GM12801 (cell line): ENCODE data around the gene NUP214.

Experiments
- TF ChIP-seq, protein P1 (sequence below): IDR thresholded peaks from one replicate; pipeline ENCODE4 v1.5.1; 2011; ENCODE audit warnings: control low read depth; ENCODE audit not compliant: insufficient read length; ENCODE audit errors: extremely low read depth

Gene NUP214

DNA sequence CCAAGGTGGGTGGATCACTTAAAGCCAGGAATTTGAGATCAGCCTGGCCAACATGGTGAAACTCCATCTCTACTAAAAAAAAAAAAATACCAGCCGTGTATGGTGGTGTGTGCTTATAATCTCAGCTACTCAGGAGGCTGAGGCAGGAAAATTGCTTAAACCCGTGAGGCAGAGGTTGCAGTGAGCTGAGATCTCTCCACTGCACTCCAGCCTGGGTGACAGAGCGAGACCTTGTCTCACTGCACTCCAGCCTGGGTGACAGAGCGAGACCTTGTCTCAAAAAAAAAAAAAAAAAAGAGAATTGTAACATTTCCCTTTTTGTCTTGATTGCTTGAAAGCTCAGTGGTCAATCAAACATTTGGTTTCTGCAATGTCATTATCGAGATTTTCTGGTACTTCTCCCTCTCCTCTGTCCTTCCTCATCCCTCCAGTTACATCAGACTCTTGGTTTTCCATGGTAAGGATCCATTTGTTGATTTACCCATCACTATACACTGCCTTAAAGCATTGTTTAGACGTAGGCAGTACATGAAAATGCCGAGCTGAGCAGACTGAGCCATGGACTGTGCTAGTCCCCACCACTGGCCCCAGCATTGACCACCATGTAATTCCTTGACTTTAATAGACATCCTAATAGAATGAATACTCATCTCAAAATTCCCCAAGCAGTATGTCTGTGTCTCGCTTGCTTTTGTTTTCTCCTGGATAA is 40.6 kb upstream of the NUP214 start:
- TF ChIP-seq, protein P1, sequence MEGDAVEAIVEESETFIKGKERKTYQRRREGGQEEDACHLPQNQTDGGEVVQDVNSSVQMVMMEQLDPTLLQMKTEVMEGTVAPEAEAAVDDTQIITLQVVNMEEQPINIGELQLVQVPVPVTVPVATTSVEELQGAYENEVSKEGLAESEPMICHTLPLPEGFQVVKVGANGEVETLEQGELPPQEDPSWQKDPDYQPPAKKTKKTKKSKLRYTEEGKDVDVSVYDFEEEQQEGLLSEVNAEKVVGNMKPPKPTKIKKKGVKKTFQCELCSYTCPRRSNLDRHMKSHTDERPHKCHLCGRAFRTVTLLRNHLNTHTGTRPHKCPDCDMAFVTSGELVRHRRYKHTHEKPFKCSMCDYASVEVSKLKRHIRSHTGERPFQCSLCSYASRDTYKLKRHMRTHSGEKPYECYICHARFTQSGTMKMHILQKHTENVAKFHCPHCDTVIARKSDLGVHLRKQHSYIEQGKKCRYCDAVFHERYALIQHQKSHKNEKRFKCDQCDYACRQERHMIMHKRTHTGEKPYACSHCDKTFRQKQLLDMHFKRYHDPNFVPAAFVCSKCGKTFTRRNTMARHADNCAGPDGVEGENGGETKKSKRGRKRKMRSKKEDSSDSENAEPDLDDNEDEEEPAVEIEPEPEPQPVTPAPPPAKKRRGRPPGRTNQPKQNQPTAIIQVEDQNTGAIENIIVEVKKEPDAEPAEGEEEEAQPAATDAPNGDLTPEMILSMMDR = no peak

DNA sequence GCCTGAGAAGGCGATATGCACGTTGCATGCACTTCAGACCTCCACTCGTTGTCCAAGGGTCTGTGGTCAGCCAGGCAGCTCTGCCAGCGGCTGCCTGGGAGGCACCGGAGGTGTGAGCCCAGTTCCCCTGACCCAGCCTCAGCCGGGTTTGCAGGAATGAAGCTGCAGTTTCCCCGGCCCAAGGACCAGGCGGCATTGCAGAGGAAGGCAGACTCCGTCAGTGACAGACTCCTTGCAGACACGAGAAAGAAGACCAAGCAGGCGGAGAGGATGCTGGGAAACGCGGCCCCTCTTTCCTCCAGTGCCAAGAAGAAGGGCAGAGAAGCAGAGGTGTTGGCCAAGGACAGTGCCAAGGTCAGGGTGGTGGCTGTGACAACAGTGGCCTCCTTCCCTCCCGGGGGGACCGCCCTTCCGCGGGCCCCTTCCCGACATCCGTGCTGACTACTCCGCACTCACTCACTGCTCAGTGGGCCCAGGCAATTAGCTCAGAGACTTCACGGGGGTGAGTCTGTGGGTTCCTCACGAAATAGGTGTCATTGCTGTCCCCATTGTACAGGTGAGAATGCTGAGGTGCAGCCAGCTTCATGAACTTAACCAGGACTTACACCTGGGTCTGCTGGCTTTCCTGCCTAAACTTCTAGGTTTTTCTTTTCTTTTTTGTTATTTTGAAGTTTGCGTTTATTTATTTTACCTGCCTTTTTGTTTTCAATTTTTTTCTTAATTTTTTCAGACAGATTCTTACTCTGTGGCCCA is 39.8 kb upstream of the NUP214 start:
- TF ChIP-seq, protein P1 = no peak

DNA sequence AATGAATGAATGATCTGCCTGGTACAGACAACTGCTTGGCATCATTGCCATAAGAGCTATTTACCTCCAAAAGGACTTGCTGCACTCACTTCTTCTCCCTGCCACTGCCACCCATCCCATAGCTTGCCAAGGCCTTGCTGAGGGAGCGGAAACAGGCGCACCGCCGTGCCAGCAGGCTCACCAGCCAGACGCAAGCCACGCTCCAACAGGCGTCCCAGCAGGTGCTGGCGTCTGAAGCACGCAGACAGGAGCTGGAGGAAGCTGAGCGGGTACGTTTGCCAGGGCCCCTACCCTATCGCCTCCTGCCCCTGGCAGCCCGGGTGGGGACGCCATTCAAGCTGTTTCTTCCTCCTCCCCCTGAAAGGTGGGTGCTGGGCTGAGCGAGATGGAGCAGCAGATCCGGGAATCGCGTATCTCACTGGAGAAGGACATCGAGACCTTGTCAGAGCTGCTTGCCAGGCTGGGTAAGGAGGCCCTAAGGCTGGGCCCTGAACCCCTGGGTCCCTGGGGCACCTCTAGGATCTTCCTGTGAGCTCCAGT is 38.0 kb upstream of the NUP214 start:
- TF ChIP-seq, protein P1 = no peak

DNA sequence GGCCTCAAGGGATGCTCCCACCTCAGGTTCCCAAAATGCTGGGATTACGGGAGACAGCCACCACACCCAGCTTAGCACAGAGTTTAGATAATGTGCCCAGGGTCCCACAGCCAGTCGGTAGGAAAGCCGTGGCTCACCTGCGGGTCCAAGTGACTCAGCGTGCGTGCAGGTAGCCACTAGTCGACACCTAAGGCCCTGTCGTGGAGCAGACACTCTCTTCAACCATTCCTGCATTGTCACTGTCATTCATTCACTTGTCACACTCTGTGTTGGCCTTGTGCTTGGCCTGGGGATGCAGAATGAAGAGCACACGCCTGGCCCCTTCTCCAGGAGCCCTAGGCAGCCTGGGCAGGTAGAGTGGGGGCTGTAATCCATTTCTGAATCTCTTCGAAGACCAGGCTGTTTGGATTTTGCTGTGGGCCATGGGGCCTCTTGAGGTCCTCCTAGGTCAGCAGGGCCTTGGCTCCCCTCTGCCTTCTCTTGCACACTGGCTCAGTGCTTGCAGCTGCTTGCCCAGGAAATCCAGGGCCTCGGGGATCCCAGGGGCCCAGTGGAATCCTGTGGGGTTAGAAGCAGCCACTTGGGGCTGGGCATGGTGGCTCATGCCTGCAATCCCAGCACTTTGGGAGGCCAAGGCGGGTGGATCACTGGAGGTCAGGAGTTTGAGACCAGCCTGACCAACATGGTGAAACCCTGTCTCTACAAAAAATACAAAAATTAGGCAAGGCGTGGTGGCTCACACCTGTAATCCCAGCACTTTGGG is 35.2 kb upstream of the NUP214 start:
- TF ChIP-seq, protein P1 = no peak

DNA sequence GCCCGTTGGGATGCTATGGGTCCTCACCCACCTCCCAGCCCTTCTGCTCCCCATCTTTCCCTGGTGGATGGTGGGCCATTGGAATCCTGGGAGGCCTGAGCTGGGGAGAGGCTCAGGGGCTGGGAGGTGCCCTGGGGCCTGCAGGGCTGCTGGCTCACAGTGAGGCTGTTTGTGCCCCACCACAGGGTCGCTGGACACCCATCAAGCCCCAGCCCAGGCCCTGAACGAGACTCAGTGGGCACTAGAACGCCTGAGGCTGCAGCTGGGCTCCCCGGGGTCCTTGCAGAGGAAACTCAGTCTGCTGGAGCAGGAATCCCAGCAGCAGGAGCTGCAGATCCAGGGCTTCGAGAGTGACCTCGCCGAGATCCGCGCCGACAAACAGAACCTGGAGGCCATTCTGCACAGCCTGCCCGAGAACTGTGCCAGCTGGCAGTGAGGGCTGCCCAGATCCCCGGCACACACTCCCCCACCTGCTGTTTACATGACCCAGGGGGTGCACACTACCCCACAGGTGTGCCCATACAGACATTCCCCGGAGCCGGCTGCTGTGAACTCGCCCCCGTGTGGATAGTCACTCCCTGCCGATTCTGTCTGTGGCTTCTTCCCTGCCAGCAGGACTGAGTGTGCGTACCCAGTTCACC is 33.9 kb upstream of the NUP214 start:
- TF ChIP-seq, protein P1 = no peak

DNA sequence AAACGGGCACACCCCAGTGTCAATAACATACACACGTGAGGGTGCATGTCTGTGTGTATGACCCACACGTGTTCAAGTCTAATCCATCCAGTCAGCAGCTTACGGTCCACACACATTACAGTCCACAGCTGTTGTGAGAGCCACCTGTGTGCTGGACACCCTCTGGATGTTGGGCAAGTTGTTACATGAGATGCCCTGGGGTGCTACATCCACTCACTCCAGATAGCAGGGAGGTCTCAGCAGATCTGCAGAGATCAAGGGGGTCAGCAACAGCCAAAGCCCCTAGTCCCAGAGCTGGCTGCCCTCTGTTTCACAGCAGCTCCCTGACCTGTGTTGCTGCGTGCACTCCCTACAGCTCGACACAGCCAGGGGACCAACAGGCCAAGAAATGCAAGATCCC is 33.4 kb upstream of the NUP214 start:
- TF ChIP-seq, protein P1 = no peak
